HPDE6-E6E7 (cell line): ENCODE data around the gene PLCH1.
"Not testable (repeated sequence)": the region's sequence is repeated elsewhere in the genome, so short reads cannot be mapped to it uniquely, and the experiment has no call there.

Experiments
- DNase-seq: peaks from one replicate; pipeline ENCODE4 v3.0.0; 2011; ENCODE audit warnings: missing footprints; ENCODE audit errors: extremely low spot score

Gene PLCH1

GRCh38 chr3:155418407-155418806 is 326.5 kb downstream of the PLCH1 start:
- no peak for DNase-seq

DNA sequence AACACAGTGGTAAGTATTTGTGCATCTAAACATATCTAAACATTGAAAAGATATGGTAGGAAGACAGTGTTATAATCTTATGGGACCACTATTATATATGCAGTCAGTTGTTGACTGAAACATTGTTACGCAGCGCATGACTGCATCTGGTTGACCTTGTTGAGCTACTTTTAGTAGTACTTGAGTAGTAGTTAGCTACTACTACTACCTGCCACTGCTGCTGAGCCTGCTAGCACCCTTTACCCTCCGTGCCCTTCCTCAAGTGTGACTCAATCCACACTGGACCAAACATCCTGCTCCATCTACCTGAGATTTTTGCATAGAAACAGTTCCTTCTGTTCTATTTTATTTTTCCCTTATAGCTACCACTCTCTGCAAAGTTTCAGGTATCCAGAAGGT is 327.8 kb downstream of the PLCH1 start:
- DNase-seq: peak; percentile 19

DNA sequence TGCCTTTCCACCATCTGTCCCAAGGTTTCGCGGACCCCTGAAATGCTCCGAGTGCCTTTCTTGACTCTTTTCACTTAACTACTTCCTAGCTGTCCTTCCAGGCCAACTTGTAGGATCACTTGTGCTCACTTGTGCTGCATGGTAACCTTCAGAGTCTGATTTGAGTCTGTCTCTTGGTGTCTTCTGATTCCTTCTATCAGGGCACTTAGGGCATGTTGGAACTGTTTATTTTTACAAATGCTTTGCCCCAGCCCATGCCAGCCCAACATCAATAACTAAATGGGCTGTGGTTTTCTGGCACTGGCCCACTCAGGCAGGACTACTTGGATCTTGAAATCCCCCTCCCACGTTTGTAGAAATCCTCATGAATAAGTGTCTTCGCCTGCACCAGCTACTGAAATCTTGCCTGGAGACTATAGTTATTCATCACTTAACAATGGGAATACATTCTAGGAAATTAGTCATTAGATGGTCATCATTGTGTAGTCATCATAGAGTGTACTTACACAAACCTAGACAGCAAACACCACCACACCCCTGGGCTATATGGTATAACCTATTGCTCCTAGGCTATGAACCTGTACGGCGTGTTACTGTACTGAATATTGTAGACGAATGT is 328.3 kb downstream of the PLCH1 start:
- DNase-seq: peak; percentile 86

DNA sequence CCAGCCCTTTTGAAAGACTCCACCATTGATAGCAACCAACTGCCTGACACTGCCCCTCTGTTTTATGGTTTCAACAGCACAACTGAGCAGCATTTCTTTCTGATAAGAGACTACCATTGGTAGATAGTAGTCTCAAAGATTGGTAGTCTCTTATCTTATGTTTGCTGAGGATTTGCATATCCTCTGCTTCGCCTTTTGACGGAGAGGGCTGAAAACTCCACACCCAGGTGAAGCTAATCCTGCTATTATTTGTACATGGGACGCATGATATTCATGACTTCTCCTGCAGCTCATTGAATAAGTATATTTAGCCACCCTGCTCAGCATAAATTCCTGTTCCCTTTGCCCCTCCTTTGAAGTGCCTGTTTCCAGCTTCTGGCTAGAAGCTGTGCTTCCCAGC is 332.0 kb downstream of the PLCH1 start:
- no peak for DNase-seq

GRCh38 chr3:155411500-155412223 is 333.2 kb downstream of the PLCH1 start:
- DNase-seq: no peak

DNA sequence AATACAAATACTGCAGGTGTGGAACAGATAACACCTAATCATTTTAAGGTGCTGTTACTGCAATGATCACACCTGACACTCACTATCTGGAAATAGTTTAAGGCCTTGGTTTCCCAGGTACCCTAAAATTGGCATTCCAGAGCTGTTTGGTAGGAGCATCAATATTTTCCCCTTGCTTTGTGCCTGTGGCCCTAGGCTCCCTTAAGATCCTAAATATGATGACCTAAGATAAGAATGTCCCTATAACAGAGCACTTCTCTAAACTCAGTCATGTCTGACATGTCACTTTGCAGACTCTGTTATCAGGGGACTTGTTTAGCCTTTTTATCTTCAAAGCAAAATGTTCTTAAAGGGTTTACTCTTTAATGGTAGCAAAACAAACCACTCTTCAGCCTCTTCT is 335.5 kb downstream of the PLCH1 start:
- DNase-seq: no peak

GRCh38 chr3:155407971-155408370 is 336.9 kb downstream of the PLCH1 start:
- no peak for DNase-seq

DNA sequence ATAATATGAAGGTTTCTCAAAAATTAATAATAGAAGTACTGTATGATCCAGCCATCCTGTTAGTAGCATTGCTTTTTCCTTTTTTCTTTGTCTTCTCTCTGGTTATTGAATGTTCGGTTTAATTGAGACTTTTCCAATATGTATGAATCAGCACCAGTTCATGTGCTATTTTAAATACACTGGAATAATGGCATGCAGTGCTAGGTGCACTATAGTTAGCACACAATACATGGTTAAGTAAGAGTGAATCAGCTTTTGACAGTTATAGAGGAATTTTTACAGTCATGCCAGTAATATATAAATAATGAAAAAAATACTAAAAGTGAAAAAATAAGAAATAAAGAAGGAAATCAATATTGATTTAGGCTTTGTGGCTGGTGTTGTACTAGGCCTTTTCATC is 337.5 kb downstream of the PLCH1 start:
- no peak for DNase-seq

DNA sequence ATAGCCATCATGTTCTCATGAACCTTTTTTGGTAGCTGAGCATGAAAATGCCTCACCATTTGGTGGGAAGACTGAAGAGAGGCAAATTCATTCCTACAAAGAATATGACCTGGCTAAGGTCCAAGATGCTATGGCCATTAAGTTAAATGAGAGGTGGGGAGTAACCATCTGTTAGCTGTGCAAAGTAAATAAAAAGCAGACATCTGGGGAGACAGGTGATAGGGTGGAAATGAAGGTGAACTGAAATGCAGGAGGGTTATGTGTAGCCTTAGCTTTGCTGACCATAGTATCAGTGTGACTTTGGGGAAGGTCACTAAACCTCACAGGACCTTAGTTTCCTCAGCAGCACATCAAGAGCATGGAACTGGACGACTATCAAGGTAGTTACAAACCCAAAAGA is 340.4 kb downstream of the PLCH1 start:
- DNase-seq: no peak

- no peak for DNase-seq
Measured at GRCh38 chr3:155402656-155403055, 342.2 kb downstream of the PLCH1 start.

GRCh38 chr3:155398046-155398445 is 346.8 kb downstream of the PLCH1 start:
- DNase-seq: no peak

DNA sequence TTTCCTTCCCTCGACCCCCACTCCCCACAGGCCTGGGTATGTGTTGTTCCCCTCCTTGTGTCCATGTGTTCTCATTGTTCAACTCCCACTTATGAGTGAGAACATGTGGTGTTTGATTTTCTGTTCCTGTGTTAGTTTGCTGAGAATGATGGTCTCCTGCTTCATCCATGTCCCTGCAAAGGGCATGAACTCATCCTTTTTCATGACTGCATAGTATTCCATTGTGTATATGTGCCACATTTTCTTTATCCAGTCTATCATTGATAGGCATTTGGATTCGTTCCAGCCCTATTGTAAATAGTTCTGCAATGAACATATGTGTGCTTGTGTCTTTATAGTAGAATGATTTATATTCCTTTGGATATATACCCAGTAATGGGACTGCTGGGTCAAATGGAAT is 350.0 kb downstream of the PLCH1 start:
- DNase-seq: not testable (repeated sequence)

GRCh38 chr3:155394240-155394639 is 350.6 kb downstream of the PLCH1 start:
- DNase-seq: no peak

DNA sequence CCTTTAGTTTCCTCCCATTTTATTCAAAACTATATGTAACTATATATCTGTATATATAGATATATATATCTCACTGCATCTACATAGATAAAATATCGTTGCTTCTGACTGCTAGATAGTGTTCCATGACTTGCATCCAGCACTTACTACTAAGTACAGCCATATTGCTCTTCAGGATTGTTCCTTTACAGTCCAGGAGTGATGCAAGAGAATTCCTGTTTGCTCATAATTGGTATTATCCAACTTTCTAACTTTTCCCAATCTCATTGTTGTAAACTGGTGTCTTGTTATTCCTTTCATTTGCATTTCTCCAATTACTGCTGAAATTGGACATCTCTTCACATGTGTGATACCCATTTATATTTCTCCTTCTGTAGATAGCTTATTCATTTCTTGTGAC is 351.6 kb downstream of the PLCH1 start:
- DNase-seq: no peak

DNA sequence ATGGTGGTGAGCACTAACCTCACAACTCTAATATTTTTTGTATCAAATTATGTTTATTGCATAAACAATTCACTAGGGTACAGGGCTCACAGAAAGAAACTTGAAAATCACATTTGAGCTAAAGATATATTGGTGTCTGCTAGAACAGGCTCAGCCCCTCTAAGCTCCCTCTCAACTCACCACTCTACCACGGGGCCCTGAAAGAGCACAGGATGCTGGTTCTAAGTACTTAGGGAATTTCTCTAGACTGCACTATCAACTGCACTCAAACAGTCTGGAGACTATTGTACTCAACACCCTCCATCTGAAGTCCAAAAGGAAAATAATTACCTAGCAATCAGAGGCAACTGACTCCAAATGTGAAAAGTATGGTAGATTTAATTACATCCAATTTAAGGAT is 352.7 kb downstream of the PLCH1 start:
- no peak for DNase-seq

GRCh38 chr3:155391551-155391958 is 353.3 kb downstream of the PLCH1 start:
- DNase-seq: peak; percentile 7

DNA sequence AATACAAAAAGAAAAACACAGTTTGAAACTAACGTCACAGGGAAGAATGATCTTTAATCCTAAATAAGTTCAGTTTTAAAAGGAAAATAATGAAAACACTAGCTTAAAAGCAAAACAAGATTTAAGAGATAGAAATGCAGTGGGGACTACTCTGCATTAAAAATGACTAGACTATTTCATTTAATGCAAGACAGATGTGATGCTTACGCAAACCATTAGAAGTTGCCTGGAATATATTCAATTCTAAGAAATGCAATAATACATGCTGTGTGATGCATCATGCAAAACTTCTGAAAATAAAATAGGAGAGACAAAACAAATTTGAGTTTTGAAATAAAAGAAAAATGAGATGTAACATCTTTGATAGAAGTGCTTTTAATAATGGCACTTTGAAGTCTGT is 353.8 kb downstream of the PLCH1 start:
- DNase-seq: no peak

GRCh38 chr3:155390351-155390750 is 354.5 kb downstream of the PLCH1 start:
- DNase-seq: no peak

DNA sequence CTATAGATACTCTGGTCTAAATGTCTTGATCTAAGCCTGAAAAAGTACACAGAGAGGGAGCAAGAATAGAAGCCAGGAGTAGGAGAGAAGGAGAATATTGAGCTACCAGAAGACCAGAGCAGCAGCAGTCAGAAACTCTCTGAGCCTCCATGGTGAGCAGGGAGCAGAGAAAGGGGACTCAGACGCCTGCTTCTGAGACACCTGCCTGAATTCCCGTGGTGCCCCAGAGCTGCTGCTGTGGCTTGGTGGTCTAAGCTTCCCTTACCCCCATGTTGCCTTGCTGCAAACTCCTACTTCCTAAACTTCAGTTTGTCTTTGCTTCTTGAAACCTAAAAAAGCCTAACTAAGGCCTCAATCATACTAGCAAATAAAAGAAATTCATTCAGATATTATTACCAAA is 356.5 kb downstream of the PLCH1 start:
- DNase-seq: no peak

- DNase-seq: no peak
Measured at GRCh38 chr3:155387571-155387970, 357.3 kb downstream of the PLCH1 start.

- no peak for DNase-seq
Measured at GRCh38 chr3:155386919-155387318, 358.0 kb downstream of the PLCH1 start.

DNA sequence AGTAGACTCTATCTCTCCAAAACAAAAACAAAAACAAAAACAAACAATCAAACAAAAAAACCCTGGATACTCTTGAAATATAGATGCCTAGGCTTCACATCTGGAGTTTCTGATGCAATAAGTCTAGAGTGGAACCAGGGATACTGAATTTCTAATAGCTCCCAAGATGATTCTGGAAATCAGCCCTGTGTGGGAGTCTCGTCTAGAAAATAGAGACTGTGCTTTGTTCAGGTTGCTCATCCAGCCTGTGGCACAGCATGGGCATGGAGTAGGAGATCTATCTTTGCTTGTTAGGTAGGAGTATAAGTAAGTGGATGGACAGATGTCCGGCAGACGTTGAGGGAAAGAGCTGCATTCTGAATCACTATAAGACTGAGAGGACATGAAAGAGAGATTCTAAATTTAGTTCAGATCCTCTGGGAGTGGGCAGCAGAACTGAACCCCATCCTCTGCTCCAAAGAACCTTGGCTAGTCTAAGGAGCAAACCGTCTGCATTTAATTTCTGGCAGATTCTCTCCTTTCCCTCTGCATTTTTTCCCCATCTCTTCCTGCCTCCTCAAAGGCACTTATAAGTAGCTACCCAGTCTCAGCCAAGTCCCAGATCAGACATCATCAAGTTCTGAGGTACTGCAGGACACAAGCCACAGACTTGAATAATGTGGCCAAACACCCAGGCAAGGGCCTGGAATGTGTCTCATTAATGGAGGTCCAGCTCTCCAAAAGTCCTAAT is 358.8 kb downstream of the PLCH1 start:
- no peak for DNase-seq
